HUES6 (cell line): ENCODE results near the gene ATP10A.

Experiments
- H3K27ac ChIP-seq: 2 replicates; pipeline ENCODE4 v1.7.0; 2013; ENCODE audit warnings: low read depth, mild to moderate bottlenecking, low read length, inconsistent platforms
- H3K27me3 ChIP-seq: 2 replicates; pipeline ENCODE4 v1.6.1; 2013; ENCODE audit warnings: low read length; ENCODE audit not compliant: control insufficient read depth, insufficient read depth
- H3K36me3 ChIP-seq: 2 replicates; pipeline ENCODE4 v1.6.1; 2013; ENCODE audit warnings: low read length; ENCODE audit not compliant: control insufficient read depth, insufficient read depth
- H3K4me1 ChIP-seq: 2 replicates; pipeline ENCODE4 v1.6.1; 2013; ENCODE audit warnings: low read length; ENCODE audit not compliant: control insufficient read depth, insufficient read depth
- H3K4me3 ChIP-seq: 2 replicates; pipeline ENCODE4 v1.5.1; 2013; ENCODE audit warnings: low read depth, low read length
- H3K9ac ChIP-seq: one replicate; pipeline ENCODE4 v1.6.1; 2013; ENCODE audit warnings: mild to moderate bottlenecking, low read length
- H3K9me3 ChIP-seq: 2 replicates; pipeline ENCODE4 v1.6.1; 2013; ENCODE audit warnings: low read depth, low read length; ENCODE audit not compliant: control insufficient read depth, insufficient read depth

Gene ATP10A

DNA sequence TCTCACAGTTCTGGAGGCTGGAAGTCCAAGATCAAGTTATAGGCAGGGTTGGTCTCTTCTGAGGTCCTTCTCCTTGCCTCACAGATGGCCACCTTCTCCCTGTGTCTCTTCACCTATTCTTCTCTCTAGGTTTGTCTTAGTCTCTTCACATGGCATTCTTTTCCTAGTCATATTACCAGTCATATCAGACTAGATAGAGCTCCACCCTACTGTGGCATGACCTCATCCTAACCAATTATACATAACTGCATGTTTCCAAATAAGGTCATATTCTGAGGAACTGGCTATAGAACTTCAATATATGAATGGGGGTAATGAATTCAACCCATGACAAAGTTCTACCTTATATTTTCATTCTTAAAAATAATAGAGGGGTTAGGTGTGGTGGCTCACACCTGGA, 227.9 kb downstream of the ATP10A start:
- H3K4me1 ChIP-seq: peaks cover 10% of the 10 kb centered on the region
- no peak overlapping the region for H3K9ac ChIP-seq
- no peaks in the 10 kb centered on the region for H3K9me3 ChIP-seq
- H3K36me3 ChIP-seq: no peaks in the 10 kb centered on the region
- no peak overlapping the region for H3K4me3 ChIP-seq
- H3K27ac ChIP-seq: no peak overlapping the region
- H3K27me3 ChIP-seq: peaks cover 45% of the 10 kb centered on the region

DNA sequence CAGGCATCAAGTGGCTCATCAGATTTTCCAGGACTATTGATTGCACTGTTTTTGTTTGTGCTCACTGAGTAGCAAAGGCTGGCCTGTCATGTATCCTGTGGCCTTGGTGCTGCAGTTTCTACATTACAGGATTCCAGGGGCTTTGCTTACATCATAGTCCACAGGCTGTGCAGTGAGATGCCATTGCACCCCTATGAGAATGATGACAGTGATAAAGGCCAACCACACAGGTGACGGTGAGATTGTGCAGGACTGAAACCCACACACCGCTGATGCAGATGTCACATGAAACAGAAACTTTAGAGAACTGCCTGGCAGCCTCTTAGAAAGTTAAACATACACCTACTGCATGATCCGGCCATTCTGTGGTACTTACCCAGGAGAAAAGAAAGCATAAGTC, 229.3 kb downstream of the ATP10A start:
- H3K36me3 ChIP-seq: no peaks in the 10 kb centered on the region
- H3K27me3 ChIP-seq: peaks cover 32% of the 10 kb centered on the region
- H3K9ac ChIP-seq: no peak overlapping the region
- H3K4me3 ChIP-seq: no peak overlapping the region
- no peaks in the 10 kb centered on the region for H3K9me3 ChIP-seq
- peaks cover 10% of the 10 kb centered on the region for H3K4me1 ChIP-seq
- no peak overlapping the region for H3K27ac ChIP-seq

DNA sequence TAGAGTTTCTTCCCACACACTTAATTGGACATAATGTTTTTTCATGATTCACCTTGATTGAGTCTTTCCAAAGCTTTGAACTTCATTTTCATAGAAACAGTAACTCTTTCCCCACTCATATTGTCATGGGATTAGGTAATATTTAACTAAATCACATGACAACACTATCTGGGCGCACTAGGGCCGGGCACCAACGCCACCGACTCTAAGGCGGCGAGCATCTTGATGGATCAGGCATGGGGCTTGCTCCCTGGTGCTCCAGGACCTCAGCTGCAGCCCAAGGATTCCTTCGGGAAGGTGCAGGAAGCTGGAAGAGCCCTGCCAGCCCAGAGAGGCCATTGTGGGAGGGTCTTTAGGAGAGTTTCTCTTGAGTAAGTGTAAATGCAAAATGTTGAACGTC, 231.2 kb downstream of the ATP10A start:
- Histone ChIP-seq H3K4me1 (peaks cover 4% of the 10 kb centered on the region), H3K36me3 (no peaks in the 10 kb centered on the region), H3K4me3 (no peak overlapping the region), H3K9me3 (no peaks in the 10 kb centered on the region), H3K27me3 (peaks cover 13% of the 10 kb centered on the region), H3K9ac (no peak overlapping the region), H3K27ac (no peak overlapping the region)
